ENCODE data around the gene URI1. TPM values are rescaled to one million over a fixed set of nuclear protein-coding genes. Genes with fewer than 3 reads are reported as not detected.

URI1 gene
- polyA plus RNA-seq, 1 donor (not counting 4 experiments of a cell fraction or from before 2014, with no cell fraction given) = 98.6 TPM

DNA sequence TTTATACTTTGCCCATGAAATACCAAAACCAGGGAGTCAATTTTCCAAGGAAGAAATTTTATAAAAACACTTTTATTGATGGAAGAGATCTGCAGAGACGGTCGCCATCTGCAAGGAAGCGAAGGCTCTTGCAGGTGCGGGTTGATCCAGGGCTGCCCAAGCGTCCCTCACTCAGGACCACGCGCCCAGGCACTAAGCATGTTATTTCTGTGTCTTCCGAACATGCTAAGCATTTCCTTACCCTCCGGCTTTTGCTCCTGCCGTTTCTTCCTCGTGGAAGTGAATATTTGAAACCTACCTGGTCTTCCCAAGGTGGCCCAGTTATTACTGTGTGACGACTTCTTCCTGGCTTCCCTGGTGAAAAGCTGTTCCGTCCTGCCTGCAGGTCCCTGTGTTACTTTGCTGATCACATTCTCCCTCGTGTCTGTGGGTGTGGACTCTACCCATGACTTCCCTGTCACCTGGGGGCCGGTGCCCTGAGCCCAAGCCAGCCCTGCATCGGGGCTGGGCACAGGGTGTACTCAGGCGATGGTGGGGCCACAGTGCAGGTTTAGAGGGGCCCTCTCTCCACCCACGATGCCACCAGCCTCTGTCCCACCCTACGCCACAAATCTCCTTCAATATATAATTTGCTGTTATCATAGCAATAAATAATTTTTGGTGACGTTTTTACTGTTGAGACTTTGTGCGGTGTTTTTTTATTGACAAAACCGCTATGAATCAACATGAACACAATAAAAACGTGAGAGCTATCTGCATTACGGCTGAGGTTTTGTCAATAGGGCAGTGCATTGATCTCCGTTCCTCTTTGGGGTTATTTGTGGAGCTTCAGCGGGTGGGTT lies 119.4 kb downstream of the URI1 start:
- DNase-seq (ENCODE audit: low read depth, low spot score) = no peak
- FAIRE-seq = no peak

GRCh38 chr19:30062065-30062906 lies 120.2 kb downstream of the URI1 start:
- dilution Hi-C loops (cut with MboI; ENCODE audit: extremely low pct_ligation_motif_present, low sequenced_read_pairs) = no loop called here
- H3K79me2 ChIP-seq (ENCODE audit: control insufficient read depth, insufficient read depth, low read length) = no peaks in the 10 kb centered on the region
- FAIRE-seq (no peak), DNase-seq (ENCODE audit: low read depth, low spot score) (no peak)
- TF ChIP-seq, protein P1, sequence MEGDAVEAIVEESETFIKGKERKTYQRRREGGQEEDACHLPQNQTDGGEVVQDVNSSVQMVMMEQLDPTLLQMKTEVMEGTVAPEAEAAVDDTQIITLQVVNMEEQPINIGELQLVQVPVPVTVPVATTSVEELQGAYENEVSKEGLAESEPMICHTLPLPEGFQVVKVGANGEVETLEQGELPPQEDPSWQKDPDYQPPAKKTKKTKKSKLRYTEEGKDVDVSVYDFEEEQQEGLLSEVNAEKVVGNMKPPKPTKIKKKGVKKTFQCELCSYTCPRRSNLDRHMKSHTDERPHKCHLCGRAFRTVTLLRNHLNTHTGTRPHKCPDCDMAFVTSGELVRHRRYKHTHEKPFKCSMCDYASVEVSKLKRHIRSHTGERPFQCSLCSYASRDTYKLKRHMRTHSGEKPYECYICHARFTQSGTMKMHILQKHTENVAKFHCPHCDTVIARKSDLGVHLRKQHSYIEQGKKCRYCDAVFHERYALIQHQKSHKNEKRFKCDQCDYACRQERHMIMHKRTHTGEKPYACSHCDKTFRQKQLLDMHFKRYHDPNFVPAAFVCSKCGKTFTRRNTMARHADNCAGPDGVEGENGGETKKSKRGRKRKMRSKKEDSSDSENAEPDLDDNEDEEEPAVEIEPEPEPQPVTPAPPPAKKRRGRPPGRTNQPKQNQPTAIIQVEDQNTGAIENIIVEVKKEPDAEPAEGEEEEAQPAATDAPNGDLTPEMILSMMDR (optimal IDR thresholded peaks at IDR 0.05 in 1 of 3, IDR thresholded peaks at IDR 0.05 in 1 of 3, conservative IDR thresholded peaks at IDR 0.05 in 1 of 3; ENCODE audit: extremely low read depth in 1 of 3, insufficient read depth in 2 of 3, low read length in 3 of 3) = no peak
- no peak for TF ChIP-seq EZH2 (IDR thresholded peaks at IDR 0.05; ENCODE audit: low read length)
- H3K4me3 ChIP-seq (ENCODE audit: control insufficient read depth in 2 of 3, extremely low read depth in 1 of 3, insufficient read depth in 2 of 3, low read depth in 1 of 3, low read length in 3 of 3) = no peak overlapping the region
- no peaks in the 10 kb centered on the region for H3K9me1 ChIP-seq (ENCODE audit: control insufficient read depth, extremely low read depth, insufficient read depth, low read length)
- H3K27me3 ChIP-seq (ENCODE audit: control insufficient read depth, extremely low read depth, insufficient read depth, low read length) = no peaks in the 10 kb centered on the region
- H3K9ac ChIP-seq (ENCODE audit: control insufficient read depth, extremely low read depth, insufficient read depth, low read length) = no peak overlapping the region
- H3K9me3 ChIP-seq (ENCODE audit: control insufficient read depth, low read depth, low read length) = no peaks in the 10 kb centered on the region
- no peak overlapping the region for H3K4me2 ChIP-seq (ENCODE audit: control insufficient read depth, extremely low read depth, insufficient read depth, low read depth, low read length)
- no peaks in the 10 kb centered on the region for H4K20me1 ChIP-seq (ENCODE audit: control insufficient read depth, extremely low read depth, insufficient read depth, low read length)
- no peaks in the 10 kb centered on the region for H3K36me3 ChIP-seq (ENCODE audit: control insufficient read depth in 2 of 2, extremely low read depth in 1 of 2, insufficient read depth in 2 of 2, low read length in 2 of 2)
- no peaks in the 10 kb centered on the region for H3K4me1 ChIP-seq (ENCODE audit: control insufficient read depth, extremely low read depth, insufficient read depth, low read length)
- no peak overlapping the region for H2AFZ ChIP-seq (ENCODE audit: control insufficient read depth, low read length)
- H3K27ac ChIP-seq (ENCODE audit: control insufficient read depth, insufficient read depth, low read length) = no peak overlapping the region

More for the DNA sequence above, 119.4 kb downstream of the URI1 start:
- Histone ChIP-seq H2AFZ (ENCODE audit: control insufficient read depth, low read length) (no peak overlapping the region), H3K36me3 (ENCODE audit: control insufficient read depth in 2 of 2, extremely low read depth in 1 of 2, insufficient read depth in 2 of 2, low read length in 2 of 2) (no peaks in the 10 kb centered on the region), H3K79me2 (ENCODE audit: control insufficient read depth, insufficient read depth, low read length) (no peaks in the 10 kb centered on the region), H3K9me3 (ENCODE audit: control insufficient read depth, low read depth, low read length) (no peaks in the 10 kb centered on the region), H3K4me2 (ENCODE audit: control insufficient read depth, extremely low read depth, insufficient read depth, low read depth, low read length) (no peak overlapping the region), H3K4me3 (ENCODE audit: control insufficient read depth in 2 of 3, extremely low read depth in 1 of 3, insufficient read depth in 2 of 3, low read depth in 1 of 3, low read length in 3 of 3) (no peak overlapping the region), H3K9me1 (ENCODE audit: control insufficient read depth, extremely low read depth, insufficient read depth, low read length) (no peaks in the 10 kb centered on the region), H3K4me1 (ENCODE audit: control insufficient read depth, extremely low read depth, insufficient read depth, low read length) (no peaks in the 10 kb centered on the region), H4K20me1 (ENCODE audit: control insufficient read depth, extremely low read depth, insufficient read depth, low read length) (no peaks in the 10 kb centered on the region), H3K9ac (ENCODE audit: control insufficient read depth, extremely low read depth, insufficient read depth, low read length) (no peak overlapping the region), H3K27me3 (ENCODE audit: control insufficient read depth, extremely low read depth, insufficient read depth, low read length) (no peaks in the 10 kb centered on the region), H3K27ac (ENCODE audit: control insufficient read depth, insufficient read depth, low read length) (no peak overlapping the region)
- dilution Hi-C loops (cut with MboI; ENCODE audit: extremely low pct_ligation_motif_present, low sequenced_read_pairs) = no loop called here
- TF ChIP-seq EZH2 (IDR thresholded peaks at IDR 0.05; ENCODE audit: low read length) = no peak
- TF ChIP-seq, protein P1 (optimal IDR thresholded peaks at IDR 0.05 in 1 of 3, IDR thresholded peaks at IDR 0.05 in 1 of 3, conservative IDR thresholded peaks at IDR 0.05 in 1 of 3; ENCODE audit: extremely low read depth in 1 of 3, insufficient read depth in 2 of 3, low read length in 3 of 3) = no peak

Measured in keratinocyte (primary cell).